Breast epithelium (tissue), 3 donors: Measurements from ENCODE around the gene GET4.

ENCODE experiments used
- CTCF ChIP-seq, 3 donors: fragments of 450-650 bp; IDR thresholded peaks; one replicate each; pipeline ENCODE4 v1.5.1; 2016 to 2017; ENCODE audit warnings: antibody characterized with exemption in 3 of 3, mild to moderate bottlenecking in 3 of 3, moderate library complexity in 3 of 3
- POLR2AphosphoS5 ChIP-seq, 3 donors: sonication (generic); formaldehyde crosslinking; IDR thresholded peaks; one replicate each; pipeline ENCODE4 v1.6.1; 2017; ENCODE audit warnings: antibody characterized with exemption in 3 of 3

GRCh38 chr7:861222-861621, 15.1 kb upstream of the GET4 start:
- no peak for TF ChIP-seq CTCF (IDR thresholded peaks at IDR 0.05)
- no peak for TF ChIP-seq POLR2AphosphoS5 (IDR thresholded peaks at IDR 0.05)
